Cardiac muscle cell (in vitro differentiated cells and primary cell): ENCODE measurements around the gene CTBP2. TPM values are rescaled to one million over a fixed set of nuclear protein-coding genes. Genes with fewer than 3 reads are reported as not detected.
"Not testable (repeated sequence)": the region's sequence is repeated elsewhere in the genome, so short reads cannot be mapped to it uniquely, and the experiment has no call there.

Experiments used
- DNase-seq, 2 donors: peaks; one replicate each; pipeline versions ENCODE4 v3.0.0 to v3.0.0-alpha.2; 2010 to 2017; ENCODE audit warnings: low read depth in 1 of 2, low spot score in 1 of 2
- H3K27ac ChIP-seq: fragments of 200-600 bp; sonication (generic); 2 replicates; pipeline ENCODE4 v1.5.1; 2016
- H3K27me3 ChIP-seq: fragments of 200-600 bp; sonication (generic); 2 replicates; pipeline ENCODE4 v1.6.0; 2016; ENCODE audit warnings: control low read depth
- H3K36me3 ChIP-seq: fragments of 200-600 bp; sonication (generic); 2 replicates; pipeline ENCODE4 v1.5.1; 2016; ENCODE audit warnings: control low read depth
- H3K4me1 ChIP-seq: fragments of 200-600 bp; sonication (generic); 2 replicates; pipeline ENCODE4 v1.8.1; 2017; ENCODE audit warnings: low read depth, mild to moderate bottlenecking, mixed run types
- H3K4me3 ChIP-seq: fragments of 200-600 bp; sonication (generic); 2 replicates; pipeline ENCODE4 v1.5.1; 2016; ENCODE audit warnings: mild to moderate bottlenecking
- H3K9me3 ChIP-seq: fragments of 200-600 bp; sonication (generic); 2 replicates; pipeline ENCODE4 v1.5.1; 2017; ENCODE audit warnings: low read depth, mild to moderate bottlenecking, control low read depth
- CTCF ChIP-seq: IDR thresholded peaks from 2 replicates; pipeline ENCODE4 v1.5.1; 2012; ENCODE audit warnings: low read depth, mild to moderate bottlenecking, low read length
- polyA plus RNA-seq: library from polyadenylated mRNA; unstranded; fragments of >200 nt; fragmentation: Nextera tagmentation; extraction: Ambion mirVana; gene quantifications from 2 replicates; pipeline ENCODE4 v1.2.1, GENCODE V29; 2016
- total RNA-seq: library from RNA; depleted of rRNA; stranded (reverse); fragments of >200 nt; gene quantifications from 2 replicates; pipeline ENCODE4 v1.2.3, GENCODE V29; 2016

The CTBP2 gene
- total and polyA plus RNA-seq, 2 experiments from 2014 or later, result 67.4 to 74.5 TPM

DNA sequence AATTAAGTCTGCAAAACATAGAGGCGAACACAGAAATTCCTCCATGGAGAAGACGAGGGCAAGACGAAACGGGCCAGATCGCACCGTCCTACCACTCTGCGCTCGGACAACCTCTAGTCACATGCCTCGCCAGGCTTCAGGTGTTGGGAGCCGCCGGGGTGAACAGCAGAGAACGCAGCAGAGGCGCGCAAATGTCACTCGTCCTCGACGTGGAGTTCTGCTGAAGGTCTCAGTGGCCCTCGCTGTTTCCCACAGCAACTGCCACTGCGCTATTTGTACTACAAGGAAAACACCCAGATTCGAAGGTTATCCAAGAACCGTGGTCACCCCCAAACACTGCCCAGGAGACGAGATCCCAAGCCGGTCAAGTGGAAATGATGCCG lies 9.2 kb downstream of the CTBP2 start:
- no peak for DNase-seq
- Histone ChIP-seq H3K9me3 (no peaks in the 10 kb centered on the region), H3K27me3 (no peaks in the 10 kb centered on the region), H3K4me3 (no peak overlapping the region), H3K36me3 (peaks cover 3% of the 10 kb centered on the region), H3K4me1 (peaks cover 46% of the 10 kb centered on the region), H3K27ac (no peak overlapping the region)
- no peak for TF ChIP-seq CTCF

- DNase-seq, H3K36me3 ChIP-seq, H3K27me3 ChIP-seq, H3K27ac ChIP-seq, H3K4me3 ChIP-seq, H3K9me3 ChIP-seq: not testable (repeated sequence)
- H3K4me1 ChIP-seq, result peaks cover 40% of the 10 kb centered on the region
Observed at GRCh38 chr10:125150376-125151083, 9.8 kb downstream of the CTBP2 start.

- Histone ChIP-seq H3K9me3 (no peaks in the 10 kb centered on the region), H3K4me1 (peaks cover 40% of the 10 kb centered on the region), H3K4me3 (no peak overlapping the region), H3K27ac (no peak overlapping the region), H3K27me3 (no peaks in the 10 kb centered on the region), H3K36me3 (peaks cover 3% of the 10 kb centered on the region)
- DNase-seq, result no peak
- no peak for TF ChIP-seq CTCF
Observed at GRCh38 chr10:125149680-125150047, 10.7 kb downstream of the CTBP2 start.

DNA sequence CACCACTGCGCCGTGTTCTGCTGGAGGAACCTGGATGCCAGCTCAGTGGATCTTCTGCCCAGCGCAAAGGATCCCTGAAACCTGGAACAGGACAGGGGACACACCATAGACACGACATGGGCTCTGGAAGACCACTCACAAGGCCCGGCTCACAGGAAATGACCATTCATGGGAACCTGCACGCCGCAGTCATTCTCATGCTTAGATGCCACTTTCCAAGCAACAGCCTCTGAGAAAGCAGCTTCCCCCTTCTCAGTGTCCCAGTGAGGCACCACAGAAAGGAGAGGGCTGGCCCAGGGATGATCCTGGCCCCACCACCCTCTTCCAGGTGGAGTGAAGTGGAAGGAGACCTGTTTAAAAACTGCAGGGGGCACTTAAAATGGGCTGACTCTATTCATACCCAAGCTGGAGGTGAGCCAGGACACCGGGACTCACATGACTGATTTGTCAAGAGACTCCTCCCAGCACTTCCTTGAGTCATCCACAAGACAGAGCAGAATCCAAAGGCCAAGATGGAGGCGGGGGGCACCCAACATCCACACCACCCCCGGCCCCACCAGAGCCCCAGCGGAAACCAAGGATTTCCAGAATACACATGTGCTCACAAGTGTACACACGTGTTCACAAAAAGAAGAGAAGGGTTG lies 11.2 kb downstream of the CTBP2 start:
- Histone ChIP-seq H3K36me3 (peaks cover 3% of the 10 kb centered on the region), H3K9me3 (no peaks in the 10 kb centered on the region), H3K4me3 (no peak overlapping the region), H3K4me1 (peaks cover 40% of the 10 kb centered on the region), H3K27me3 (no peaks in the 10 kb centered on the region), H3K27ac (no peak overlapping the region)
- DNase-seq, result peak in 1 of 2 donors; percentile 73
- no peak for TF ChIP-seq CTCF

- no peak for TF ChIP-seq CTCF
- no peak overlapping the region for H3K27ac ChIP-seq
- no peak overlapping the region for H3K4me3 ChIP-seq
- H3K4me1 ChIP-seq, result peaks cover 45% of the 10 kb centered on the region
- no peak for DNase-seq
- no peaks in the 10 kb centered on the region for H3K9me3 ChIP-seq
- peaks cover 3% of the 10 kb centered on the region for H3K36me3 ChIP-seq
- no peaks in the 10 kb centered on the region for H3K27me3 ChIP-seq
Observed at GRCh38 chr10:125148528-125148927, 11.8 kb downstream of the CTBP2 start.

DNA sequence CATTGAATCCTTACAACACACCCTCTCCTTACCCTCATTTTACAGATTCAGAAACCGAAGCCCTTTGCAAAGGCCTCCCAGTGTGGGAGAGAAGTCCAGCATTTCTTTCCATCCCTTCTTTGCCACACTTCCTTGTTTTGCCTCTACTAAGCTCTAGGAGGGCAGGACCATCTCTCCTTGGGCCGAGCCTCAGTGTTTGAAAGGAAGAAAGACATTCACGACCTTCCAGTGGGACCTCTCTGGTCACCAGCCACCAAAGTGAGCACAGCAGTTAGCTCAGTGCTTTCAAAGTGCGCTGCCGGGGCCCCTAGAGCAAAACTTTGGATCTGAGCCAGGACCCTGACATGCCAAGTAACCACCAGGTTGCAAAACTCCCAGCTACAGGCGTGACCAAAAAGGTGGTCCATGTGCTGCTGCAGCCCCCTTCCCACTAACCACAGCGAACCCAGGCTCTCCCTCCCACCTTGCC lies 12.4 kb downstream of the CTBP2 start:
- H3K27ac ChIP-seq, result no peak overlapping the region
- peaks cover 3% of the 10 kb centered on the region for H3K36me3 ChIP-seq
- DNase-seq, result peak; percentile 54 to 71
- no peak for TF ChIP-seq CTCF
- no peaks in the 10 kb centered on the region for H3K9me3 ChIP-seq
- no peak overlapping the region for H3K4me3 ChIP-seq
- peaks cover 42% of the 10 kb centered on the region for H3K4me1 ChIP-seq
- no peaks in the 10 kb centered on the region for H3K27me3 ChIP-seq
